Endodermal cell (in vitro differentiated cells): ENCODE results near the gene SLC17A3. TPM values are rescaled to one million over a fixed set of nuclear protein-coding genes. Genes with fewer than 3 reads are reported as not detected.

Experiments
- DNase-seq: peaks from one replicate; pipeline ENCODE4 v3.0.0-alpha.2; 2017
- H3K27ac ChIP-seq: 2 replicates; pipeline ENCODE4 v1.5.1; 2013; ENCODE audit warnings: mild to moderate bottlenecking, low read depth, low read length, moderate library complexity
- H3K27me3 ChIP-seq: 2 replicates; pipeline ENCODE4 v1.6.1; 2013; ENCODE audit warnings: mild to moderate bottlenecking, low read length, moderate library complexity; ENCODE audit not compliant: insufficient read depth, control insufficient read depth, poor library complexity, severe bottlenecking
- H3K36me3 ChIP-seq: 2 replicates; pipeline ENCODE4 v1.7.0; 2013; ENCODE audit warnings: mild to moderate bottlenecking, low read length, moderate library complexity; ENCODE audit not compliant: control insufficient read depth, insufficient read depth
- H3K4me1 ChIP-seq: one replicate; pipeline ENCODE4 v1.7.0; 2013; ENCODE audit warnings: low read length; ENCODE audit not compliant: control insufficient read depth, insufficient read depth
- H3K4me3 ChIP-seq: 2 replicates; pipeline ENCODE4 v1.5.1; 2013; ENCODE audit warnings: mild to moderate bottlenecking, low read length, moderate library complexity
- H3K9ac ChIP-seq: 2 replicates; pipeline ENCODE4 v1.6.1; 2013; ENCODE audit warnings: mild to moderate bottlenecking, low read length, moderate library complexity; ENCODE audit not compliant: poor library complexity, severe bottlenecking; ENCODE audit errors: extremely low read depth
- H3K9me3 ChIP-seq: 2 replicates; pipeline ENCODE4 v1.6.1; 2013; ENCODE audit warnings: mild to moderate bottlenecking, low read length, moderate library complexity; ENCODE audit not compliant: control insufficient read depth
- H3K27ac Mint-ChIP-seq: 2 replicates; pipeline ENCODE4 v1.8.0; 2020; ENCODE audit warnings: mixed read lengths
- H3K27me3 Mint-ChIP-seq: 2 replicates; pipeline ENCODE4 v1.8.0; 2021; ENCODE audit warnings: mild to moderate bottlenecking, mixed read lengths; ENCODE audit not compliant: insufficient read depth
- H3K36me3 Mint-ChIP-seq: 2 replicates; pipeline ENCODE4 v1.8.0; 2020; ENCODE audit warnings: low read depth, mixed read lengths
- H3K4me1 Mint-ChIP-seq: 2 replicates; pipeline ENCODE4 v1.8.0; 2020; ENCODE audit warnings: mixed read lengths
- H3K4me3 Mint-ChIP-seq: 2 replicates; pipeline ENCODE4 v1.8.0; 2020; ENCODE audit warnings: mild to moderate bottlenecking, moderate library complexity, mixed read lengths
- H3K9me3 Mint-ChIP-seq: 2 replicates; pipeline ENCODE4 v1.8.0; 2020; ENCODE audit warnings: mild to moderate bottlenecking, mixed read lengths
- WGBS, 2 experiments: methylation state at CpG; one replicate each; pipeline versions ENCODE4 v1.1.5 to v1.1.7; 2013; ENCODE audit warnings: missing lambda C conversion rate in 2 of 2, mixed read lengths in 1 of 2; ENCODE audit not compliant: insufficient coverage in 1 of 2, insufficient read length in 1 of 2; 5-methylcytosine and 5-hydroxymethylcytosine counted together
- total RNA-seq, 2 donors: library from RNA; stranded (reverse); fragmentation: NEBNext Ultra II Directional in 1 of 2; extraction: Animal tissue kit (Norgen Biotek cat#: 25700) in 1 of 2; gene quantifications; 2 replicates in 1 of 2; 3 replicates in 1 of 2; pipeline ENCODE4 v1.2.1, GENCODE V29; 2021
- TF ChIP-seq, protein P1 (sequence below): fragments of 200-600 bp; sonication (generic); conservative IDR thresholded peaks from 2 replicates; pipeline ENCODE4 v1.5.0; 2021; ENCODE audit warnings: antibody characterized with exemption, mild to moderate bottlenecking

SLC17A3 gene
- total RNA-seq, 2 donors from 2014 or later = not detected

DNA sequence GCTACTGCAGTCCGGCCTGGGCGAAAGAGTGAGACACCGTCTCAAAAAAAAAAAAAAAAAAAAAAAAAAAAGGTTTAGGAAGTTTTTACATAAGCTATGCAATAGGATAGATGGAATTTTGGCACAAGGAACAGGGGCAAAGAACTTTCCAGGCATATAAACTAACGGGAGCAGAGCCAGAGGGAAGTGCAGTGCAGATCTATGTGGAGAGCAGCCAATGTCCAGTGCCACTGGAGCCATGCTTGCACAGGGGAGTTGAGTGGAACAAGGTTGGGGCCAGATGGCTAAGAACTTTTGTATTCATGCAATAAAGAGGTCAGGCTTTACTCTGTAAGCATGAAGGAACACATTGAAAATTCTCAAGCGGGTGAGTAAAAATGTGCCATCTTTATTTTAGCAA lies 45.6 kb upstream of the SLC17A3 start:
- TF ChIP-seq, protein P1, sequence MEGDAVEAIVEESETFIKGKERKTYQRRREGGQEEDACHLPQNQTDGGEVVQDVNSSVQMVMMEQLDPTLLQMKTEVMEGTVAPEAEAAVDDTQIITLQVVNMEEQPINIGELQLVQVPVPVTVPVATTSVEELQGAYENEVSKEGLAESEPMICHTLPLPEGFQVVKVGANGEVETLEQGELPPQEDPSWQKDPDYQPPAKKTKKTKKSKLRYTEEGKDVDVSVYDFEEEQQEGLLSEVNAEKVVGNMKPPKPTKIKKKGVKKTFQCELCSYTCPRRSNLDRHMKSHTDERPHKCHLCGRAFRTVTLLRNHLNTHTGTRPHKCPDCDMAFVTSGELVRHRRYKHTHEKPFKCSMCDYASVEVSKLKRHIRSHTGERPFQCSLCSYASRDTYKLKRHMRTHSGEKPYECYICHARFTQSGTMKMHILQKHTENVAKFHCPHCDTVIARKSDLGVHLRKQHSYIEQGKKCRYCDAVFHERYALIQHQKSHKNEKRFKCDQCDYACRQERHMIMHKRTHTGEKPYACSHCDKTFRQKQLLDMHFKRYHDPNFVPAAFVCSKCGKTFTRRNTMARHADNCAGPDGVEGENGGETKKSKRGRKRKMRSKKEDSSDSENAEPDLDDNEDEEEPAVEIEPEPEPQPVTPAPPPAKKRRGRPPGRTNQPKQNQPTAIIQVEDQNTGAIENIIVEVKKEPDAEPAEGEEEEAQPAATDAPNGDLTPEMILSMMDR = no peak
- Mint-ChIP-seq H3K27me3 (no peaks in the 10 kb centered on the region), H3K4me3 (no peak overlapping the region), H3K27ac (no peak overlapping the region), H3K4me1 (peaks cover 8% of the 10 kb centered on the region), H3K36me3 (no peaks in the 10 kb centered on the region), H3K9me3 (no peaks in the 10 kb centered on the region)
- 89 to 99% methylated on average over 5 of the region's 5 CpGs for WGBS, 2 experiments
- no peak for DNase-seq
- no peak overlapping the region for H3K4me3 ChIP-seq
- H3K4me1 ChIP-seq = no peaks in the 10 kb centered on the region
- no peak overlapping the region for H3K9ac ChIP-seq
- H3K36me3 ChIP-seq = no peaks in the 10 kb centered on the region
- no peaks in the 10 kb centered on the region for H3K9me3 ChIP-seq
- H3K27ac ChIP-seq = no peak overlapping the region
- no peaks in the 10 kb centered on the region for H3K27me3 ChIP-seq

DNA sequence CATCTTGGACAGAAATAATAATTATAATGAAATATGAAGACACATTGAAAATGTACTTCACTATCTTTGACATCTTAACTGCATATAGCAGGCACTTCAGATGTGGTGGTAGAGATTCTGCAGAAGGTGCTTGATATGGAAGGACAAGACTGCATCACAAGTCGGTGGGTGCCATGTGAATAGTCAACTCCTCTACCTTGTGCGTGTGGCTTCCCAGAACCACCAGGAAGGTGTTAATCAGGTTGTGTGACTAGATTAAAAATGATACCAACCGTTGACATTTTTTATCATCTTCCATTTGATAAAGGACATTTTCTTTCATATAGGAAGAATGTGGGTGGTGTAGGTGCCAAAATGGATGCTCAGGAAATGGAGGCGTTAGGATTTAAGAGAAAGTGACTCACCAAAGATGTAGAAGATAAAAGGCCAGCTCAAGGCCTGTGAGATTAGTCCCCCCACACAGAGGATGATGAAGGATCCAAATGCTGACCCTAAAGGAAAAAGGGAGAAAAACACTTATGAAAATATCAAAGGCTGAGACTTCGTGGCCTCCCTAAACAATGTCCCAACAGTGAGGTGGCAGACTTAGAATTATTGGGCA lies 44.1 kb upstream of the SLC17A3 start:
- Histone ChIP-seq H3K9ac (no peak overlapping the region), H3K27ac (no peak overlapping the region), H3K4me1 (no peaks in the 10 kb centered on the region), H3K4me3 (no peak overlapping the region), H3K27me3 (no peaks in the 10 kb centered on the region), H3K36me3 (no peaks in the 10 kb centered on the region), H3K9me3 (no peaks in the 10 kb centered on the region)
- no peaks in the 10 kb centered on the region for H3K27me3 Mint-ChIP-seq
- no peak for DNase-seq
- TF ChIP-seq, protein P1 = no peak
- no peak overlapping the region for H3K4me3 Mint-ChIP-seq
- H3K4me1 Mint-ChIP-seq = peaks cover 13% of the 10 kb centered on the region
- H3K9me3 Mint-ChIP-seq = no peaks in the 10 kb centered on the region
- no peaks in the 10 kb centered on the region for H3K36me3 Mint-ChIP-seq
- no peak overlapping the region for H3K27ac Mint-ChIP-seq
- 50 to 86% methylated on average over 1 to 5 of the region's 5 CpGs for WGBS, 2 experiments

DNA sequence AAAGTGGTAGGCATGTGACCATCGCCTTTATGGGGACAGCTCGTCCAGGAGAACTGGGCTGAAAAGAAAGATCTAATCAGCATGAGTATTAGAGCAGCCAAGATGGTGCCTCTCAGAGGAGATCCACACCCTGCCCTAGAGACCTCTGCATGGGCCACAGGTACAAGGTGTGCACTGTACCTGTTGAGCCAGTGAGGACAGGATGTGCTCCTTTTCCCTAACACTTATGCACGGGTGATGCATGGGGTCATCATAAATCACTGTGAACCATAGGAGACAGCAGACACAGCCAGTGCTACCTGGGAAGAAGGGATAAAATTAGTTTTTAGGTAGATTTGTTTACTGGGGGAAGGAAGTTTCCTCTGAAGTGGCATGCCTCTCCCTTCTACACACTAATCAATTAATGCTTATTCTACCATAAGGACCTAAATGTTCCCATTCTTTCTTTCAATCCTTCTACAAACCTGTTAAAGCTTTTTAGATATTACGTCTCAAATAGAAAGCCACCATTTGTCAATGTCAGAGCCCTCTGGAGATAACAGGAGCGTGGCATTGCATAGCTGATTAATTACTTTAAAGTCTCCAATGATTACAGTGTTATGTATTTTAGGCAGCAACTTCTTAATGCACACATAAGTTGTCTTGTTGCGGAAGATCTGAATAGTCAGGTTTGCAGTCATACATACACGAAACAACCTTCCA lies 42.9 kb upstream of the SLC17A3 start:
- 91 to 97% methylated on average over 6 to 7 of the region's 7 CpGs for WGBS, 2 experiments
- H3K4me3 Mint-ChIP-seq = no peak overlapping the region
- Histone ChIP-seq H3K4me3 (no peak overlapping the region), H3K9ac (no peak overlapping the region), H3K36me3 (no peaks in the 10 kb centered on the region), H3K9me3 (no peaks in the 10 kb centered on the region), H3K27ac (no peak overlapping the region), H3K27me3 (no peaks in the 10 kb centered on the region), H3K4me1 (no peaks in the 10 kb centered on the region)
- H3K9me3 Mint-ChIP-seq = no peaks in the 10 kb centered on the region
- no peaks in the 10 kb centered on the region for H3K27me3 Mint-ChIP-seq
- no peaks in the 10 kb centered on the region for H3K36me3 Mint-ChIP-seq
- TF ChIP-seq, protein P1 = no peak
- H3K4me1 Mint-ChIP-seq = peaks cover 13% of the 10 kb centered on the region
- no peak overlapping the region for H3K27ac Mint-ChIP-seq
- no peak for DNase-seq
